Astrocyte of the cerebellum (primary cell): ENCODE results near the gene PYGM.

Experiments used
- DNase-seq: peaks from one replicate; pipeline ENCODE4 v3.0.0-alpha.2; 2011; ENCODE audit warnings: low read depth
- H3K4me3 ChIP-seq: 2 replicates; pipeline ENCODE4 v1.5.1; 2011; ENCODE audit warnings: mild to moderate bottlenecking, low read depth, low read length, moderate library complexity
- in situ Hi-C: cut with HindIII; loops from 2 replicates; pipeline ENCODE4 v1.10.0; 2017; ENCODE audit warnings: low sequenced_read_pairs
- TF ChIP-seq, protein P1 (sequence below): IDR thresholded peaks from 2 replicates; pipeline ENCODE4 v1.5.1; 2012; ENCODE audit warnings: low read length, low read depth, moderate library complexity, mild to moderate bottlenecking; ENCODE audit errors: missing control alignments

Gene PYGM

GRCh38 chr11:64742889-64743590 lies 16.7 kb downstream of the PYGM start:
- H3K4me3 ChIP-seq: peak overlapping the region; percentile 22
- TF ChIP-seq, protein P1, sequence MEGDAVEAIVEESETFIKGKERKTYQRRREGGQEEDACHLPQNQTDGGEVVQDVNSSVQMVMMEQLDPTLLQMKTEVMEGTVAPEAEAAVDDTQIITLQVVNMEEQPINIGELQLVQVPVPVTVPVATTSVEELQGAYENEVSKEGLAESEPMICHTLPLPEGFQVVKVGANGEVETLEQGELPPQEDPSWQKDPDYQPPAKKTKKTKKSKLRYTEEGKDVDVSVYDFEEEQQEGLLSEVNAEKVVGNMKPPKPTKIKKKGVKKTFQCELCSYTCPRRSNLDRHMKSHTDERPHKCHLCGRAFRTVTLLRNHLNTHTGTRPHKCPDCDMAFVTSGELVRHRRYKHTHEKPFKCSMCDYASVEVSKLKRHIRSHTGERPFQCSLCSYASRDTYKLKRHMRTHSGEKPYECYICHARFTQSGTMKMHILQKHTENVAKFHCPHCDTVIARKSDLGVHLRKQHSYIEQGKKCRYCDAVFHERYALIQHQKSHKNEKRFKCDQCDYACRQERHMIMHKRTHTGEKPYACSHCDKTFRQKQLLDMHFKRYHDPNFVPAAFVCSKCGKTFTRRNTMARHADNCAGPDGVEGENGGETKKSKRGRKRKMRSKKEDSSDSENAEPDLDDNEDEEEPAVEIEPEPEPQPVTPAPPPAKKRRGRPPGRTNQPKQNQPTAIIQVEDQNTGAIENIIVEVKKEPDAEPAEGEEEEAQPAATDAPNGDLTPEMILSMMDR: peak; percentile 73
- in situ Hi-C loops: no loop called here
- DNase-seq: no peak

- H3K4me3 ChIP-seq: peak overlapping the region; percentile 22
- in situ Hi-C loops: no loop called here
- TF ChIP-seq, protein P1: no peak
- no peak for DNase-seq
Observed at GRCh38 chr11:64742087-64742888, 17.5 kb downstream of the PYGM start.

GRCh38 chr11:64741375-64742086 lies 18.2 kb downstream of the PYGM start:
- in situ Hi-C loops: no loop called here
- H3K4me3 ChIP-seq: no peak overlapping the region
- DNase-seq: no peak
- TF ChIP-seq, protein P1: no peak

GRCh38 chr11:64739871-64740270 lies 19.9 kb downstream of the PYGM start:
- TF ChIP-seq, protein P1: no peak
- no peak for DNase-seq
- in situ Hi-C loops: no loop called here
- no peak overlapping the region for H3K4me3 ChIP-seq

DNA sequence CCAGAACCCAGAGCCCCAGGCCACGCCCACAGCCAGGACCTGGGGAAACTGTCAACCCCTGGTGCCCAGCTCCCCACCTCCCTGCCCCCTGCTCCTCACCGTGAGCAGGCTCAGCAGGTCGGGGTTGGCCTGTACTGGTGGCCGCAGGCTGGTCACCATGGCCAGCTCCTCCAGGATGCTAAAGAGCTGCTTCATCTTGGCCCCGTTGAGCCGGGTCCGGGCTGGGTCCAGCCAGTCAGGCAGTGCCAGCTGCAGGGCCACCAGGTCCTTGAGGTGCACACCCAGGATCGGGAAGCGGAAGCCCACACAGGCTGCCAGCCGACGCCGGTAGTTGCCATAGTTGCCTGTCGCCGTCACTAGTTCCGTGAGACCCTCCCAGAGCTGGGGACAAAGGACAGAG lies 23.1 kb downstream of the PYGM start:
- H3K4me3 ChIP-seq: no peak overlapping the region
- TF ChIP-seq, protein P1: no peak
- DNase-seq: no peak
- in situ Hi-C loops: no loop called here

GRCh38 chr11:64735725-64736259 lies 24.0 kb downstream of the PYGM start:
- no peak for DNase-seq
- H3K4me3 ChIP-seq: no peak overlapping the region
- in situ Hi-C loops: no loop called here
- TF ChIP-seq, protein P1: no peak
